Measurements from ENCODE around the gene ESR2.
"Not testable (repeated sequence)": the region's sequence is repeated elsewhere in the genome, so short reads cannot be mapped to it uniquely, and the experiment has no call there.

ESR2 gene

DNA sequence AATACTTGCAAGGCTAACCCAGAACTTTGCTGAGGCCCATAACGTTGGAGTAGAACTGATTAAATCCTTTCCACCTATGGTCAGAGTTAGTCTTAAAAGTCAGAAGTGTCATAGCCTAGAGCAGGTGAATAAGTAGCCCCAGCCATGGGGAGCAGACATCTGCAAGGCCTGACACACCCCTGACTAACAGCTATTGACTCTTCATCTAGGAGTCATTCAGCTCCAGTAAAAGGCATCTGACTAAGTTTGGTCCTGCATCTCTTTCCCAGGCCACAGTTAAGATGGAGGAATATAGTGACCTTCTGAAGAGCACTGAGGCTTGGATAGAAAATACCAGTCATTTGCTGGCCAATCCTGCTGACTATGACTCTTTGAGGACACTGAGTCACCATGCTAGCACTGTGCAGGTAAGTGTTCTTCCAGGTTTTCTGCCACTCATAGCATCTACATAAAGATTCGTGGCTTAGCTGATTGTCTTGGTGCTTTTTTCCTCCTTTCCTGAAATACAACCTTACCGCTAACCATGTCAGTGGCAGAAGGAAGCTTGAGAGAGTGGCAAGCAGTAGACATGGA is 212.9 kb downstream of the ESR2 start:
- DNase-seq (ENCODE audit: low read depth) = no peak

DNA sequence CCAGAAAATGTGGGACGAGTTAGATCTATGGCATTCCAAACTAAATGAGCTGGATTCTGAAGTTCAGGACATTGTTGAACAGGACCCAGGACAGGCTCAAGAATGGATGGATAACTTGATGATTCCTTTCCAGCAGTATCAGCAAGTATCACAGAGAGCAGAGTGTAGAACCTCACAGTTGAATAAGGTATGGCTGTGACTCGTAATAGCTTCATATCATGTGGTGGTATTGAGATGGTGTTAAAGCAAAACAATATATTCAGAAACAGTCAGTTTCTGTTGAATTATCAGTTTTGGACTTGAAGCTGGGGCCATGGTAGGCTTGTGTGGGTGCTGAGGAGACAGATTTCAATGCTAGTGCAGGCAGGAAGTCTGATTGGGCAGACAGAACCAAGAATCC is 213.7 kb downstream of the ESR2 start:
- DNase-seq (ENCODE audit: low read depth) = no peak

DNA sequence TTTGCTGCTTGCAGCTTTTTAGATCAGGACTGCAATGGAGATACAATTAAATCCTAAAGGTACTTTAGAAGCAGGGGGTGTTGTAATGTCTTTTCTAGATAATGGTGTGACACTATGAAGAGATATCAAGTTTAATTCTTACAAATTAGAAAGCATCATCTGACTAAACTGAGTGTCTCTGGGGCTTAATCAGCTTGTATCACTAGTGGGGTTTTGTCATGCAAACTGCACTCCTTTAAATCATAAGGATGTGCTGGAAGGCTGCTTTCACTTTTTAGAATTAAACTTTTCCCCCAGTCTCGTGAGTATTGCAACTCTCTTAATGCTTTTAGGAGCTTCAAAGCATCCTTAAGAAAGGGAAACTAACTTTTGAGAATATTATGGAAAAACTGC is 218.6 kb downstream of the ESR2 start:
- DNase-seq (ENCODE audit: low read depth) = no peak

DNA sequence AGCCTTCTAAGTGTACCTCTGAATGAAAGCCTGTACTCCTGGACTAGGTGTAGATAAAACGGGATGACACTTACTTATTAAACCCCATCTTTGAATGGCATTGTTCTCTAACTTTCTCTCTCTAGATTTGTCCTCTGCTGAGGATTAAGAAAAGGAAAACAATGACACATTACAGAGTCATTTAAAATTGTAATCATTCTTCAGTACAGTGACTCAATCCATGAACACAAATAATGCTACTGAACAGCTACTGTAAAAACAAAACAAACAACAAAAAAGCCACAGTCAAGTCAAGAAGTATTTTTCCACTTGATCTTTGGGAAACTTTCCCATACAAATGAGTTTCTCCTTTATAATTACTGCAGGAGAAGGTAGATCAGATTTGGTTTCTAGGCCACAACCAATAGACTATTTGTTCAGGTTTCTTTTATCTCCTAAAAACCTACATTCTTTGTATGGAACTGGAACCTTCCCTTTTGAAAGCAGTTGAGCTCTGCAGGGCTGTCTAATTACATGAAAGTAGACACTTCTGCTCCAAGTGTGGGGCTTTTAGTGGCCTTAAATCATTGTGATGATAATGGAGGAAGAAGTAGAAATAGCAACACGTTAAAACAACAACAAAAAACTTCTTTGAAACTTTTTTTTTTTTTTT is 219.1 kb downstream of the ESR2 start:
- peak; percentile 26 for DNase-seq (ENCODE audit: low read depth)

DNA sequence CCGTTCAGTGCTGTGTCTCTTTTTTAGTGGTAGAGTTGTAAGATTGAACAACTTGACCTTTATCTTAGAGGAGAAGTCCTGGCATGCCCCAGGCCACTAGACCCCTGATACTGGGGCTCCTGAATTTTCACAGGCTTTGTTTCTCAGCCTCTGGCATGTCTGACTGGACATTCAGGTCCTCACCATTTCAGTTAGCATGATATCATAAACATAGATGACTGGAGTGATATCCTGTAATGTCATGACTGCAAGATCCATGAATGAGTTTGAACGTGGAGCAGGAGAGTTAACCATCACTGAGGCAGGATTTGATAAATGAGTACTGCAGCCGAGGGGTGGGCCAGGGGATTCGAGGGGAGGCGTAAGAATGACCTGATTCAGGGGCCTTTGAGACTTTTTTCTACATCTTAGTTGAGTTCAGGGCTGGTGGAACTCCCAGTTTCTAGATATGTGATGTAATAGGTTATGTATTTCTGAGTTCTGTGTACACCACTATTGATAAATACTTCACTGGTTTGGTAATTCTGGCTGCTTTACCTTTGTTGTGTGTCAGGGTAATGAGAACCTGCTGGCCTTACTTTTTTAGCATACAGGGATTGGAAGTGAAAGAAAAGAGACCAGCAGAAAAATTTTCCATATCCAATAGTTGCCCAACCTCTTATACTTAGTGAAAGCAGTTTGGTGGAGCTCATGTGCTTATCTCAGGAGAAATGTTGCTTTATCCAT is 224.4 kb downstream of the ESR2 start:
- DNase-seq (ENCODE audit: low read depth) = no peak

DNA sequence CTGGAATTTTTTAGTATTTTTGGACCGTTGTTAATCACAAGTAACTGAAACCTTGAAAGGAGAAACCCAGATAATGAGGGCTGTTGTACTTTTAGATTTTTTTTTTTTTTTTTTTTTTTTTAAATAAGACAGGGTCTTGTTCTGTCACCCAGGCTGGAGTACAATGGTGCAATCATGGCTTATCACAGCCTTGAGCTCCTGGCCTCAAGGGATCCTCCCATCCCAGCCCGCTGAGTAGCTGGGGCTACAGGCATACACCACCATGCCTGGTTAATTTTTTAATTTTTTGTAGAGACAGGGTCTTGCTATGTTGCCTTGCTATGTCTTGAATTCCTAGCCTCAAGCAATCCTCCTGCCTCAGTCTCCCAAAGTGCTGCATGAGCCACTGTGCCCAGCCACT is 229.7 kb downstream of the ESR2 start:
- no peak for DNase-seq (ENCODE audit: low read depth)

DNA sequence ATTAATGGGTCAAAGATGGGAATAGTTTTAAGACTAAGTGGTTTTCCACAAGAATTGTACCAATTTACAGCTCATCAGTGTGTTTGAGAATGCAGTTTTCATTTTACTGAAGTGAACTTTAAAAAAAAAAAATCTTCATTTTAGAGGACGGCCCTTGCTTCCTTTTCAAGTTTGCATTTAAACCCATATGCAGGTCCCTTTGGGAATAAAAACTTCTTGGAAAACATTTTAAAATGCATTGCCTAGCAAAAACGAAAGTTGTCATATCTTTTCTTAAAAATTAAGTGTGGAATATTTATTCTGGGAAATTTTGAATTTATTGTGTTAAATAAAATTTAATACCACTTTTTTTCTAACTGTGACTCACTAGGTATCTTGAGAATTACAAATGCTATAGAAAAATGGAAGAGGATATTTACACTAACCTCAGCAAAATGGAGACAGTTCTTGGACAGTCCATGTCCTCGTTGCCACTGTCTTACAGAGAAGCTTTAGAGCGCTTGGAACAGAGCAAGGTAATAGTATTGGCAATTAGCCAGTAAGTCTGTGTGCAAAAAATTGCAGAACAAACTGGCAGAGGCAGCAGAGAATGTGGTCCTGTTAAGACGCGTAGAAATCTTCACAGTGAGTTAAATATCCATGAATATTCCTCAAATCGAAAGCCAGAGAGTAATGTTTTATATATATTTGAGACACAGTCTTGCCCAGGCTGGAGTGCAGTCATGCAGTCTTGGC is 231.6 kb downstream of the ESR2 start:
- no peak for DNase-seq (ENCODE audit: low read depth)

DNA sequence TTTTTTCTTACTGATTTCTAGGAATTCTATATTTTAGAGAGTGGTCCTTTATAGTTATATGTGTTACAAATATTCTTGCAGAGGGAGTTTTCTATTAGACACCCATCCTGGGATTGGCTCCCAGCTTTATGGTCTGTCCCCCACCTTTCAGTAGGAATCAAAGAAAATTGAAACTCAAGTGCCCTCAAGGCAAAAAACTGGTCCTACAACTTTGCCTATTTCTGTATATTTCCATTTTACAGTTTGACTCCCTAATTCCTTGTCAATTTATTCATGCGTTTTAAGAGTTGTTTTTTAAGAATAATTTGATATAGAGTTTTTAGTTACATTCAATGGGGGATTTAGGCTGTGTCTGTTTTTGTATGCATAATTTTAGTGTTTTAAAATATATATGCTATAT is 232.5 kb downstream of the ESR2 start:
- DNase-seq (ENCODE audit: low read depth) = no peak

DNA sequence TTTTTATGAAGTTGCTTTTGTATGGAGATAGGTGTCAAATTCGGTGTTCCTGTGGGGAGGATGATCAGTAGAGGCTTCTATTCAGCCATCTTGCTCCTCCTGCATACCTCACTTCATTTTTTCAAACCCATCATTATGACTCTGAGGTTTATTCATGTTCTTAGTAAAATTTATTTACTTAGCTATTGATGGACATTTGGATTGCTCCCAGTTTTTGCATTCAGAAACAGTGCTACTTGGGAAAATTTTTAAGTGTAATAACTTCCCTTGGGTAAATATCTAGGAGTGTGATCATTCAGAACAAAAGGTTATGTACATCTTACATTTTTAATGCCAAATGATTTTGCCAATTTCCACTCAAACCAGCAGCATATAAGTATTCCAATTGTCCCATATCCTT is 233.1 kb downstream of the ESR2 start:
- DNase-seq (ENCODE audit: low read depth) = no peak

DNA sequence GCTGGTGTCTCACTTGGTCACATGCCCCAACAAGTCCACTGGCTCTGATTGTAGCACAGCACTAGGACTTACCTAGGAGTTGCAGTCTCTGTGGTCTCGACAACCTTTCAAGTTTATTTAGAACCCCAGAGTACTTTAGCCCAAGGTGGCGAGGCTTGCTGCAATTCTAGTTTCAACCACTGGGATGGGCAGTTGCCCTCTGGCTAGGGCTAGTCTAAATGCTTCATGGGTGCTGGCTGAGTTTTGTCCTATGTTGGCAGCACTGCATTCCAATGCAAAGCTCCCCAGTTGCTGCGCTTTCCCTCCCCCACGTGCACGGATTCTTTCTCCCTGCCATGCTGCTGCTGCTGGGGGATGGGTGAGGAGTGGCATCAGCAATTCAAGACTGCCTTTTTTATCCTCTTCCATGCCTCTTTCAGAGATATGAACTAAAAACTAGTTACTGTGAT is 233.5 kb downstream of the ESR2 start:
- DNase-seq (ENCODE audit: low read depth) = no peak

DNA sequence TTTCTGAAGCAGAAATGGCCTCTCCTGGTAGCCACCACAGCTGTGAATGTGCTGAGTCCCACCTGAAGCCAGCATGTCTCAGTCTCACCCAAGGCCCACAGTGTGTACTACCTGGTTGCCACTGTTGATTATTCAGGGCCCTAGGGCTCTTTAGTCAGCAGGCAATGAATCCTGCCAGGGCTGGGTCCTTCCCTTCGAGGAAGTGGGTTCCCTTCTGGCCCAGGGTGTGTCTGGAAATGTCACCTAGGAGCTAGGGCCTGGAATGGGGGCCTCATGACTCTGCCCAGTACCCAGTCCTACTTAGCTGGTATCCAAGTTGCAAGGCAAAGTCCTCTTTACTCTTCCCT is 234.0 kb downstream of the ESR2 start:
- no peak for DNase-seq (ENCODE audit: low read depth)

DNA sequence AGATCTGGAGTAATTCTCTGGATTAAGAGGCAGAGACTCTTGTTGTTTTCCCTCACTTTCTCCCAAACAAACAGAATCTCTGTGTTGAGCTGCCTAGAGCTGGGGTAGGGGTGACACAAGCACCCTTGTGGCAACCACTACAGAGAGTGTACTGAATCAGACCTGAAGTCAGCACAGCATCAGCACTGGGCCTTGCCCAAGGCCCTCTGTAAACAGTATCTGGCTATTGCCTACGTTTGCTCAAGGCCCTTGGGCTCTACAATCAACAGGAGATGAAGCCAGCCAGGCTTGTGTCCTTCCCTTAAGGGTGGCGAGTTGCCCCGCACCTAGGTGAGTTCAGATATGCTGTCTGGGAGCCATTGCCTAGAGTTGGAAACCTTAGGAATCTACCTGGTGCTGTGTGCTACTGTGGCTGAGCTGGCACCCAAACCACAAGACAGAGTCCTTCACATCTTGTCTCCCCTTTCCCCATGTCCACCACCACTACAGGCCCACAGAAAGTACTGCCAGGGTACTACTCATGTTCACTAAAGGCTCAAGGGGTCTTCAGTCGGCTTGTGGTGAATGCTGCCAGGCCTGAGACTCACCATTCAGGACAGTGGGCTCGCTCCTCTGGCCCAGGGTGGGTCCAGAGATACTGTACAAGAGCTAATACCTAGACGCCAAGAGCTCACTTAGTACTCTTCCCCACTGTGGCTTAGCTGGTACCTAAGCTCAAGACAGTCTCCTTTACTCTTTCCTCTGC is 234.5 kb downstream of the ESR2 start:
- DNase-seq (ENCODE audit: low read depth) = no peak

DNA sequence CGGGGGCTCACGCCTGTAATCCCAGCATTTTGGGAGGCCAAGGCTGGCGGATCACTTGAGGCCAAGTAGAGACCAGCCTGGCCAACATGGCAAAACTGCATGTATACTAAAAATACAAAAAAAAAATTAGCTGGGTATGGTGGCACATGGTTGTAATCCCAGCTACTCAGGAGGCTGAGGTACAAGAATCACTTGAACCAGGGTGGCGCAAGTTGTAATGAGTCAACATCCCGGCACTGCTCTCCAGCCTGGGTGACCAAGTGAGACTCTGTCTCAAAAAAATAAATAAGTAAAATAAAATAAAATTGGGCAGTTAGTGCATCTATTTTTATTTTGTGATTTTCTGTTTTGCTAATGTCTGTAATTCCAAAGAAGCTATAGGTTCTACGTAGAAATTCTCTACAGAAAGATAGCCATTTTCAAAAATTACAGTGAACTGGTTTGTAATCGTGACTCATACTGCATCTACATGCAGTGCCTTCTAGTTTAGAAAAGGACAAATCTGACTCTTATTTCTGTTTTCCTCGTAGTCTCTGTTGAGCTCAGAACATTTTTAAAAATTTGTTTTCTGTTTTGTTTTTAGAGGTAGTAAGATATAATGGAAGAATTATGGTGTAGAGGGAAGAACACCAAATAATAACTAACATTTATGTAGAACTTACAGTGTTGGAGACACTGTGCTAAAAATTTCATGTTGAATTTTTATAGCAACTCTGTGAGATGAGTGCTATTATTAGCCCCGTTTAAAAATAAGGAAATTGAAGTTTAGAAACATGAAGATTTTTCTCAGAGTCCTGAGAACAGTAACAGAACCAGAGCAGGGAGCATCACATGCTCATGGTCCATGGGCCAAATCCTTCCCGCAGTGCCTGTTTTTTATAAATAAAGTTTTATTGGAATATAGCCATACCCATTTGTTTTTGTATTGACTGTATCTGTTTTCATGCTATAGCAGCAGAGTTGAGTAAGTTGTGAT is 240.2 kb downstream of the ESR2 start:
- DNase-seq (ENCODE audit: low read depth) = no peak

DNA sequence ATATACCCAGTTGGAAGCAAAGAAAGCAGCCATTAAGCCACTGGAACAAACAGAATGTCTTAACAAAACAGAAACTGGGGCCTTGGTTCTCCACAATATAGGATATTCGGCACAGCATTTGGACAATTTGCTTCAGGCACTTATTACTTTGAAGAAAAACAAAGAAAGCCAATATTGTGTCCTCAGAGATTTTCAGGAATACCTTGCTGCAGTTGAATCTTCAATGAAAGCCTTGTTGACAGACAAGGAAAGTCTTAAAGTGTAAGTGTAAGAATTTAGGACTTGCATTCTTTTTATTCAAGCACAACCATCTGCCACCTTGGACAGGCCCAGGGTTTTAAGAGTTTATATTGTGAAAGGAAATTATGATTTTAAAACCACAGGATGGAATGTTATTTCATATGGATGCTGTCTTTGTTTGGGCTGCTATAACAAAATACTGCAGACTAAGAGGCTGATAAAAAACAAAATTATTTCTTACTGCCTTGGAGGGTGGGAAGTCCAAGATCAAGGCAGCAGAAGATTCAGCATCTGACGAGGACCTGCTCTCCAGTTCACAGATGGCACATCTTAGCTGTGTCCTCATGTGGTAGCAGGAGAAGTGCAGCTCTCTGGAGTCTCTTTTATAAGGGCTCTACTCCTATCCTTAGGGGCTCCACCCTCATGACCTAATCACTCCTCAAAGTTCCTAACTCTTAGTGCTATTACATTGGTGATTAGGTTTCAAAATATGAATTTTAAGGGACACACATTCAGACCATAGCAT is 244.4 kb downstream of the ESR2 start:
- no peak for DNase-seq (ENCODE audit: low read depth)

DNA sequence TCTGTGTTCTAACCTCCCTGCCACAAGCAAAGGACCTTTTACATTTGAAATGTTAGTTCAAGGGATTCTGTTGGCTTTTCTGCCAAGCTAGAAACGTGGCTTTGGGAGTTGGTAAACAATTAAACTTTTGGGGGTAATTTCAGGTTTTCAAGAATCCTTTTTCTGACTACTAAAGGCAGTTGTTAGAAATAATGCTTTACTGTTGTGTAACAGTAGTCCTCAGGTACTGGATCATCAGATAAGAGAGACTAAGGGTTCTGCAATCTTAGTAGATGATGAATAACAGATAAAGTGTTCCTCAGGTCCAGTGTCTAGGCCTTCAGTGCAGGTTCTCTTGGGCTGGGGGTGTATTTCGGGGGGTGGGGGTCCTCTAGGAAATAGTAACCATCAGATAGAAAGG is 249.1 kb downstream of the ESR2 start:
- DNase-seq (ENCODE audit: low read depth) = no peak

DNA sequence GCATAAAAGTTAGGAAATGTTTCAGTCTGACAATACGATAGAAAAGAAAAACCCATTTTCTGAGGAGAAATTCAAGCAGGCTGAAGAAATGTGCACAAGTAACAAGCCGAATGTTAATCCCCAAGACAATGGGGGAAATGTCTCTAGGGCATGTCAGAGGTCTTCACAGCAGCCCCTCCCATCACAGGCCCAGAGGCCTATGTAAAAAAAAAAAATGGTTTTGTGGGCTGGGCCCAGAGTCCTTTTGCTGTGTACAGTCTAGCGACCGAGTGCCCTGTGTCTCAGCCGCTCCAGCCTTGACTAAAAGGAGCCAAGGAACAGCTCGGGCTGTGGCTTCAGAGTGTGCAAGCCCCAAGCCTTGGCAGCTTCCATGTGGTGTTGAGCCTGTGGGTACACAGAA is 250.9 kb downstream of the ESR2 start:
- not testable (repeated sequence) for DNase-seq (ENCODE audit: low read depth)

DNA sequence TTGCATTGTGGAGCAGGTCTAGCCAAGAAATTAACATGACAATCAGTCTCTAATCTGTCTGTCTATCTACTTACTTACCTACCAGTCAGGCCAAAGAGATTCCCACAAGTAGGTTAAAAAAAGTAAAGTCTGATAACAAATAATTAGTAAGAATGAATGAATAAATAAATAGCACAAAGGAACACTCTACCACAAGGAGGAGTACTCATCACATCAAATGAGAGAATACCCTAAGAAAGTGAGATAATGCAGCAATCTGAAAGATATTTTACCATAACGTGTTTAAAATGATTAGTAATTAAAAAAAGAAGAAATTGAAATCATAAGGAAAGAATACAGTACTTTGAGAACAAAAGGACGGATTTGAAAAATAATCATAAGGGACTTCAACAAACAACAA is 254.1 kb downstream of the ESR2 start:
- DNase-seq (ENCODE audit: low read depth) = no peak

DNA sequence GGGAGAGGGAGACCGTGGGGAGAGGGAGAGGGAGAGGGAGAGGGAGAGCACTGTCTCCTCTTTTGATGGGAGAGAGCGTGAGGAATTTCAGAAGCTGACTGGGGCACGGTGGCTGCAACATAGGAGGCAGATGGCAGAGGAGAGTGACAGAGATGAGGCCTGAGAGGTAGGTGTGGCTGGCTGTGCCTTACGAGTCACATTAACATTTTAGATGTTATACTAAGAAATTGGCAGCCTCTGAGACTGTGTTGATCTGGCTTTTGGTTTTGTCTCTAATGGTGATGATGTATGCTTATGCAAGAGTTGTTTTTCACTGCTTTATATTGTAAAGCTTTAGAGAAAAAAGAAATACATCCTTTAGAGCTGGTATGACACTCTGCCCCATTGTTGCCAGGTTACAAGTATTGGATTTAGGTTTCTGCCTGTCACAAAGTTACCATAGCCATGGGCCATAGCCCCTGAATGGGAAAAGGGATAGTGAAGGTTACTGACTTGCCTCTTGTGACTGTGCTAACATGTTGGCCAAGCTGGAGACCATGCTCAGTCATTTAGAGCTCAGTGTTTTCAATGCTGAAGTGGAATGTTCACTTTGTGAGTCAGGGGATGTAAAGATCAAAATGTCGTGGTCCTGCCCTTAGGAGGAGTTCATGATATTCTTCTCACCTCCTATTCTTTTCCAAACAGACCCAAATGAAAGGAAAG is 255.2 kb downstream of the ESR2 start:
- DNase-seq (ENCODE audit: low read depth) = no peak

DNA sequence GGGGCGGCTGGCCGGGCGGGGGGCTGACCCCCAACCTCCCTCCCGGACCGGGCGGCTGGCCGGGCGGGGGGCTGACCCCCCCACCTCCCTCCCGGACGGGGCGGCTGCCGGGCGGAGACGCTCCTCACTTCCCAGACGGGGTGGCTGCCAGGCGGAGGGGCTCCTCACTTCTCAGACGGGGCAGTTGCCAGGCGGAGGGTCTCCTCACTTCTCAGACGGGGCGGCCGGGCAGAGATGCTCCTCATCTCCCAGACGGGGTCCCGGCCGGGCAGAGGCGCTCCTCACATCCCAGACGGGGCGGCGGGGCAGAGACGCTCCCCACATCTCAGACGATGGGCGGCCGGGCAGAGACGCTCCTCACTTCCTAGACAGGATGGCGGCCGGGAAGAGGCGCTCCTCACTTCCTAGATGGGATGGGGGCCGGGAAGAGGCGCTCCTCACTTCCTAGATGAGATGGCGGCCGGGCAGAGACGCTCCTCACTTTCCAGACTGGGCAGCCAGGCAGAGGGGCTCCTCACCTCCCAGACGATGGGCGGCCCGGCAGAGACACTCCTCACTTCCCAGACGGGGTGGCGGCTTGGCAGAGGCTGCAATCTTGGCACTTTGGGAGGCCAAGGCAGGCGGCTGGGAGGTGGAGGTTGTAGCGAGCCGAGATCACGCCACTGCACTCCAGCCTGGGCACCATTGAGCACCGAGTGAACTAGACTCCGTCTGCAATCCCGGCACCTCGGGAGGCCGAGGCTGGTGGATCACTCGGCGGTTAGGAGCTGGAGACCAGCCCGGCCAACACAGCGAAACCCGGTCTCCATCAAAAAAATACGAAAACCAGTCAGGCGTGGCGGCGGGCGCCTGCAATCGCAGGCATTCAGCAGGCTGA is 256.1 kb downstream of the ESR2 start:
- DNase-seq (ENCODE audit: low read depth) = not testable (repeated sequence)
